Liver (tissue), 9 donors: Measurements from ENCODE around the gene TTC34. TPM values are rescaled to one million over a fixed set of nuclear protein-coding genes. Genes with fewer than 3 reads are reported as not detected.

ENCODE experiments used
- DNase-seq: peaks from one replicate; pipeline ENCODE4 v3.0.0-alpha.2; 2017; ENCODE audit warnings: low spot score
- H3K27ac ChIP-seq, 2 donors: one replicate each; pipeline ENCODE4 v1.7.0; 2013; ENCODE audit warnings: inconsistent platforms in 2 of 2, low read length in 2 of 2, control low read depth in 1 of 2, low read depth in 1 of 2, mild to moderate bottlenecking in 1 of 2
- H3K27me3 ChIP-seq, 4 donors: one replicate each; pipeline versions ENCODE4 v1.6.1 to v1.7.0; 2013; ENCODE audit warnings: low read length in 3 of 4, inconsistent platforms in 1 of 4, mild to moderate bottlenecking in 1 of 4, moderate library complexity in 1 of 4; ENCODE audit not compliant: control insufficient read depth in 4 of 4, insufficient read depth in 4 of 4
- H3K36me3 ChIP-seq, 4 donors: one replicate each; pipeline versions ENCODE4 v1.6.1 to v1.7.0; 2013; ENCODE audit warnings: low read length in 3 of 4, mild to moderate bottlenecking in 3 of 4, low read depth in 1 of 4, moderate library complexity in 1 of 4; ENCODE audit not compliant: control insufficient read depth in 4 of 4, insufficient read depth in 3 of 4
- H3K4me1 ChIP-seq, 4 donors: one replicate each; pipeline versions ENCODE4 v1.6.1 to v1.7.0; 2013; ENCODE audit warnings: low read length in 3 of 4, mild to moderate bottlenecking in 3 of 4, moderate library complexity in 1 of 4; ENCODE audit not compliant: control insufficient read depth in 4 of 4, insufficient read depth in 4 of 4
- H3K4me3 ChIP-seq, 3 donors: one replicate each; pipeline versions ENCODE4 v1.6.1 to v1.7.0; 2013; ENCODE audit warnings: low read length in 3 of 3, control low read depth in 1 of 3, low read depth in 1 of 3, mild to moderate bottlenecking in 1 of 3
- H3K9ac ChIP-seq, 2 donors: one replicate each; pipeline ENCODE4 v1.7.0; 2013; ENCODE audit warnings: low read length in 2 of 2, mild to moderate bottlenecking in 2 of 2, moderate library complexity in 2 of 2, control low read depth in 1 of 2, low read depth in 1 of 2
- H3K9me3 ChIP-seq, 4 donors: one replicate each; pipeline versions ENCODE4 v1.6.1 to v1.7.0; 2013; ENCODE audit warnings: low read length in 3 of 4; ENCODE audit not compliant: control insufficient read depth in 4 of 4
- EGR1 ChIP-seq, 2 donors: IDR thresholded peaks; 2 replicates each; pipeline ENCODE4 v1.6.1; 2016 to 2018; ENCODE audit warnings: antibody characterized with exemption in 2 of 2, low read depth in 2 of 2
- FOXA1 ChIP-seq: IDR thresholded peaks from 2 replicates; pipeline ENCODE4 v1.6.1; 2016; ENCODE audit warnings: antibody characterized with exemption
- FOXA2 ChIP-seq: IDR thresholded peaks from 2 replicates; pipeline ENCODE4 v1.6.1; 2016; ENCODE audit warnings: antibody characterized with exemption
- HNF4A ChIP-seq, 2 donors: conservative IDR thresholded peaks; 2 replicates each; pipeline ENCODE4 v1.6.1; 2016; ENCODE audit warnings: antibody characterized with exemption in 2 of 2, mild to moderate bottlenecking in 2 of 2
- JUND ChIP-seq, 2 donors: IDR thresholded peaks; 2 replicates each; pipeline ENCODE4 v1.6.1; 2016; ENCODE audit warnings: antibody characterized with exemption in 2 of 2
- NR2F2 ChIP-seq: IDR thresholded peaks from 2 replicates; pipeline ENCODE4 v1.6.1; 2016; ENCODE audit warnings: antibody characterized with exemption
- RAD21 ChIP-seq, 2 donors: IDR thresholded peaks; 2 replicates each; pipeline ENCODE4 v1.6.1; 2016; ENCODE audit warnings: antibody characterized with exemption in 2 of 2, mild to moderate bottlenecking in 2 of 2
- SP1 ChIP-seq: IDR thresholded peaks from 2 replicates; pipeline ENCODE4 v1.6.1; 2018; ENCODE audit warnings: antibody characterized with exemption, mild to moderate bottlenecking
- TAF1 ChIP-seq: conservative IDR thresholded peaks from 2 replicates; pipeline ENCODE4 v1.6.1; 2016; ENCODE audit warnings: antibody characterized with exemption, mild to moderate bottlenecking
- YY1 ChIP-seq: IDR thresholded peaks from 2 replicates; pipeline ENCODE4 v1.6.1; 2016; ENCODE audit warnings: antibody characterized with exemption, mild to moderate bottlenecking
- WGBS: extraction: QIAGEN DNeasy Blood & Tissue Kit; methylation state at CpG from one replicate; pipeline ENCODE4 v1.1.7; 2013; 5-methylcytosine and 5-hydroxymethylcytosine counted together
- polyA plus RNA-seq, 2 donors: library from polyadenylated mRNA; stranded (reverse) in 1 of 2; unstranded in 1 of 2; fragments of 200-250 nt in 1 of 2; fragments of >200 nt in 1 of 2; fragmentation: Nextera tagmentation in 1 of 2; extraction: Ambion mirVana in 1 of 2; gene quantifications; one replicate each; pipeline versions ENCODE4 v1.2.1 to v1.2.3, GENCODE V29; 2013 to 2015
- total RNA-seq, 2 donors: library from RNA; depleted of rRNA; stranded (reverse); fragments of >200 nt; gene quantifications; one replicate each; pipeline ENCODE4 v1.2.3, GENCODE V29; 2014
- TF ChIP-seq, protein P1 (sequence below): fragments of 150-350 bp; IDR thresholded peaks from 2 replicates; pipeline ENCODE4 v1.5.1; 2017; ENCODE audit warnings: improper control_type of control experiment, low read depth, low read length; ENCODE audit not compliant: missing input control
- TF ChIP-seq, protein P2 (sequence below): IDR thresholded peaks from 2 replicates; pipeline ENCODE4 v1.6.1; 2016; ENCODE audit warnings: antibody characterized with exemption
- TF ChIP-seq, protein P3 (sequence below): IDR thresholded peaks from 2 replicates; pipeline ENCODE4 v1.6.1; 2016; ENCODE audit warnings: antibody characterized with exemption, mild to moderate bottlenecking
- TF ChIP-seq, protein P4 (sequence below): IDR thresholded peaks from 2 replicates; pipeline ENCODE4 v1.6.1; 2016; ENCODE audit warnings: antibody characterized with exemption
- TF ChIP-seq, protein P5 (sequence below): IDR thresholded peaks from 2 replicates; pipeline ENCODE4 v1.6.1; 2016; ENCODE audit warnings: antibody characterized with exemption
- donor health status: healthy.
- donor health status: healthy.
- donor health status: healthy.
- donor health status: healthy.
- donor health status: healthy.

Gene TTC34
- total and polyA plus RNA-seq, 4 donors = 0.01 to 0.25 (median 0.08) TPM; not detected in 1

DNA sequence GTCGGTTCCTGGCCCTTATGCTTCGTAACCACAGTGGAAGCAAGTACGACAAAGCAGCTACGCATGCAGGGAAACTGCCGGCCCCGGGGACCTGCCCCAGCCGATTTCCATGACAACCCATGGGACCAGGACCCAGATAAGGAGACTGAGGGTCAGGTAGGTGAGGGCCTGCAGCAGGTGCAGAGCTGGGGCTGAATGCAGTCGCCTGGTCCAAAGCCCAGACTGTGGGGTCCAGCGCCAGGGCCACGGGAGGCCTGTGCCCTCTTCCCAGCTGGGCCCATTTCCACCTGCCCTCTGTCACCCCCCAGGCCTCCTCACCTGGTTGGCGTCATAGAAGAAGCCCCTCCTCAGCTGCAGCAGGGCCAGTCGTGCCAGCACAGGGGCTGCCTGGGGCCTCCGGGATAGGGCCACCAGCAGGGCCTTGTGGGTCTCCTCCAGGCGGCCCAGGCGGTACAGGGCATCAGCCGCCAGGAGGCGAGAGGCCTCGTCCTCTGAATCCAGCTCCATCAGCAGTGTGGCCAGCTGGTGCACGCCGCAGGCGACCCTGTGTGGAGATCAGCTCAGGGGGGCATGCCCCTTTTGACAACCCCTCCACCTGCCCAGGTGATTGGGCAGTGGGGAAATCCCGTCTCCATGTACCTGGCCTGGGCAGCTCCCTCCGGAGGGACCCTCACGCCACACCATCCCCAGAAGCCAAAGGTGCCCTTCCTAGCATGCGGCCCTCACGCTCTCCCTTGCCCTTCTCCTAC, 14.2 kb downstream of the TTC34 start:
- WGBS = 68% methylated on average over 26 of the region's 26 CpGs
- TF ChIP-seq HNF4A (conservative IDR thresholded peaks at IDR 0.05) (no peak), RAD21 (IDR thresholded peaks at IDR 0.05) (no peak), SP1 (no peak), TAF1 (no peak), EGR1 (IDR thresholded peaks at IDR 0.05; ENCODE audit: low read depth in 2 of 2) (no peak), FOXA1 (no peak), NR2F2 (no peak), JUND (IDR thresholded peaks at IDR 0.05) (no peak)
- TF ChIP-seq, protein P1, sequence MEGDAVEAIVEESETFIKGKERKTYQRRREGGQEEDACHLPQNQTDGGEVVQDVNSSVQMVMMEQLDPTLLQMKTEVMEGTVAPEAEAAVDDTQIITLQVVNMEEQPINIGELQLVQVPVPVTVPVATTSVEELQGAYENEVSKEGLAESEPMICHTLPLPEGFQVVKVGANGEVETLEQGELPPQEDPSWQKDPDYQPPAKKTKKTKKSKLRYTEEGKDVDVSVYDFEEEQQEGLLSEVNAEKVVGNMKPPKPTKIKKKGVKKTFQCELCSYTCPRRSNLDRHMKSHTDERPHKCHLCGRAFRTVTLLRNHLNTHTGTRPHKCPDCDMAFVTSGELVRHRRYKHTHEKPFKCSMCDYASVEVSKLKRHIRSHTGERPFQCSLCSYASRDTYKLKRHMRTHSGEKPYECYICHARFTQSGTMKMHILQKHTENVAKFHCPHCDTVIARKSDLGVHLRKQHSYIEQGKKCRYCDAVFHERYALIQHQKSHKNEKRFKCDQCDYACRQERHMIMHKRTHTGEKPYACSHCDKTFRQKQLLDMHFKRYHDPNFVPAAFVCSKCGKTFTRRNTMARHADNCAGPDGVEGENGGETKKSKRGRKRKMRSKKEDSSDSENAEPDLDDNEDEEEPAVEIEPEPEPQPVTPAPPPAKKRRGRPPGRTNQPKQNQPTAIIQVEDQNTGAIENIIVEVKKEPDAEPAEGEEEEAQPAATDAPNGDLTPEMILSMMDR = no peak
- TF ChIP-seq, protein P2, sequence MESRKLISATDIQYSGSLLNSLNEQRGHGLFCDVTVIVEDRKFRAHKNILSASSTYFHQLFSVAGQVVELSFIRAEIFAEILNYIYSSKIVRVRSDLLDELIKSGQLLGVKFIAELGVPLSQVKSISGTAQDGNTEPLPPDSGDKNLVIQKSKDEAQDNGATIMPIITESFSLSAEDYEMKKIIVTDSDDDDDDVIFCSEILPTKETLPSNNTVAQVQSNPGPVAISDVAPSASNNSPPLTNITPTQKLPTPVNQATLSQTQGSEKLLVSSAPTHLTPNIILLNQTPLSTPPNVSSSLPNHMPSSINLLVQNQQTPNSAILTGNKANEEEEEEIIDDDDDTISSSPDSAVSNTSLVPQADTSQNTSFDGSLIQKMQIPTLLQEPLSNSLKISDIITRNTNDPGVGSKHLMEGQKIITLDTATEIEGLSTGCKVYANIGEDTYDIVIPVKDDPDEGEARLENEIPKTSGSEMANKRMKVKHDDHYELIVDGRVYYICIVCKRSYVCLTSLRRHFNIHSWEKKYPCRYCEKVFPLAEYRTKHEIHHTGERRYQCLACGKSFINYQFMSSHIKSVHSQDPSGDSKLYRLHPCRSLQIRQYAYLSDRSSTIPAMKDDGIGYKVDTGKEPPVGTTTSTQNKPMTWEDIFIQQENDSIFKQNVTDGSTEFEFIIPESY = no peak
- H3K27me3 ChIP-seq = peaks cover 0 to 11% (median 4%) of the 10 kb centered on the region in 4 donors

DNA sequence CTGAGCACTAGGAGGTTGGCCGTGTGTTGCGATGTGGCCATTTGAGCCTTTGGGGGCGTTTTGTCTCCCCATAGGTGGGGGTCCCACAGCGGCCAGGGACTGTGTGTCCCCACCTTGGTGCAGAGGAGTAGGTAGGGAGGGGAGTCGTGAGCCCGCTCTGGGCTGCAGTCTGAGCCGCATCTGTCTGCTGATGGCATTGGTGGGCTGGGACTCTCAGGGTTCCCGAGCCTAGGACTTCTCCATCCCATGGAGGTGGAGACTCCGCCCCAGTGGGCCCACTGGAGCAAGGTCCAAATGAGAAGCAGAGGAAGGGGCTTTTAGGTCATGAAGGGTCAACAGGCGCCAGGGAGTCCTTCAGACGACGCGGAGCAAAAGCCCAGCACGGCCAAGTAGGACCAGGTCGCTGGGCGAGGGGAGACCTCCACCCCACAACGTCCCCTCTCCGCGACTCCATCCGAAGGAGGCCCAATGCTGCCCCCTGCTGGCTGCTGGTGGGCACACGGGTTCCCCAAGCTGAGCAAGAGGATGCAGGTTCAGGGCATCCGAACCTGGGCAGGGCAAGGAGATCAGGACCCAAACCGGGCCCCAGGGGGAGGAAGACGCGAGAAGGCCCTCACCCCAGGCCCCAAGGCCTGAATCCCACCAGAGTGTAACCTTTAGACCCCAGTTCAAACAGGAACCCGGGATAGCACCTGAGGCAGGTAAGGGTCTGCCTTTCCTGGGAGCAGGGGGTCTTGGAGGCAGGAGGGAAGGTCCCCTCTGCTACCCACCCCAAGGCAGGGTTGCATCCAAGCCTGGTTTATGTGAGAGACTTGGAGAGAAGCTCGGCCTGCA, 14.9 kb downstream of the TTC34 start:
- Histone ChIP-seq H3K9me3 (peaks cover 0 to 6% (median 4%) of the 10 kb centered on the region in 4 donors), H3K4me1 (no peaks in the 10 kb centered on the region), H3K36me3 (no peaks in the 10 kb centered on the region), H3K27me3 (peaks cover 0 to 11% (median 3%) of the 10 kb centered on the region in 4 donors), H3K9ac (no peak overlapping the region), H3K27ac (no peak overlapping the region), H3K4me3 (no peak overlapping the region)
- WGBS = 31% methylated on average over 27 of the region's 27 CpGs
- TF ChIP-seq EGR1 (IDR thresholded peaks at IDR 0.05; ENCODE audit: low read depth in 2 of 2) = no peak
- TF ChIP-seq FOXA2 = no peak
- no peak for TF ChIP-seq JUND (IDR thresholded peaks at IDR 0.05)
- TF ChIP-seq TAF1 = no peak
- TF ChIP-seq RAD21 (IDR thresholded peaks at IDR 0.05) = peak; percentile 60 to 72
- TF ChIP-seq, protein P3, sequence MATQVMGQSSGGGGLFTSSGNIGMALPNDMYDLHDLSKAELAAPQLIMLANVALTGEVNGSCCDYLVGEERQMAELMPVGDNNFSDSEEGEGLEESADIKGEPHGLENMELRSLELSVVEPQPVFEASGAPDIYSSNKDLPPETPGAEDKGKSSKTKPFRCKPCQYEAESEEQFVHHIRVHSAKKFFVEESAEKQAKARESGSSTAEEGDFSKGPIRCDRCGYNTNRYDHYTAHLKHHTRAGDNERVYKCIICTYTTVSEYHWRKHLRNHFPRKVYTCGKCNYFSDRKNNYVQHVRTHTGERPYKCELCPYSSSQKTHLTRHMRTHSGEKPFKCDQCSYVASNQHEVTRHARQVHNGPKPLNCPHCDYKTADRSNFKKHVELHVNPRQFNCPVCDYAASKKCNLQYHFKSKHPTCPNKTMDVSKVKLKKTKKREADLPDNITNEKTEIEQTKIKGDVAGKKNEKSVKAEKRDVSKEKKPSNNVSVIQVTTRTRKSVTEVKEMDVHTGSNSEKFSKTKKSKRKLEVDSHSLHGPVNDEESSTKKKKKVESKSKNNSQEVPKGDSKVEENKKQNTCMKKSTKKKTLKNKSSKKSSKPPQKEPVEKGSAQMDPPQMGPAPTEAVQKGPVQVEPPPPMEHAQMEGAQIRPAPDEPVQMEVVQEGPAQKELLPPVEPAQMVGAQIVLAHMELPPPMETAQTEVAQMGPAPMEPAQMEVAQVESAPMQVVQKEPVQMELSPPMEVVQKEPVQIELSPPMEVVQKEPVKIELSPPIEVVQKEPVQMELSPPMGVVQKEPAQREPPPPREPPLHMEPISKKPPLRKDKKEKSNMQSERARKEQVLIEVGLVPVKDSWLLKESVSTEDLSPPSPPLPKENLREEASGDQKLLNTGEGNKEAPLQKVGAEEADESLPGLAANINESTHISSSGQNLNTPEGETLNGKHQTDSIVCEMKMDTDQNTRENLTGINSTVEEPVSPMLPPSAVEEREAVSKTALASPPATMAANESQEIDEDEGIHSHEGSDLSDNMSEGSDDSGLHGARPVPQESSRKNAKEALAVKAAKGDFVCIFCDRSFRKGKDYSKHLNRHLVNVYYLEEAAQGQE = no peak
- TF ChIP-seq HNF4A (conservative IDR thresholded peaks at IDR 0.05) = no peak
- TF ChIP-seq FOXA1 = no peak
- TF ChIP-seq, protein P4, sequence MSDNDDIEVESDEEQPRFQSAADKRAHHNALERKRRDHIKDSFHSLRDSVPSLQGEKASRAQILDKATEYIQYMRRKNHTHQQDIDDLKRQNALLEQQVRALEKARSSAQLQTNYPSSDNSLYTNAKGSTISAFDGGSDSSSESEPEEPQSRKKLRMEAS = no peak
- TF ChIP-seq, protein P5, sequence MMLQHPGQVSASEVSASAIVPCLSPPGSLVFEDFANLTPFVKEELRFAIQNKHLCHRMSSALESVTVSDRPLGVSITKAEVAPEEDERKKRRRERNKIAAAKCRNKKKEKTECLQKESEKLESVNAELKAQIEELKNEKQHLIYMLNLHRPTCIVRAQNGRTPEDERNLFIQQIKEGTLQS = no peak
- no peak for TF ChIP-seq YY1
- TF ChIP-seq, protein P2 = no peak
- TF ChIP-seq, protein P1 = peak; percentile 63
- TF ChIP-seq SP1 = no peak
- DNase-seq = peak; percentile 70

More for the DNA sequence above, 14.2 kb downstream of the TTC34 start:
- H3K9ac ChIP-seq = no peak overlapping the region
- no peaks in the 10 kb centered on the region for H3K4me1 ChIP-seq
- H3K9me3 ChIP-seq = peaks cover 3 to 10% (median 7%) of the 10 kb centered on the region in 4 donors
- H3K27ac ChIP-seq = no peak overlapping the region
- H3K36me3 ChIP-seq = no peaks in the 10 kb centered on the region
- no peak overlapping the region for H3K4me3 ChIP-seq
- no peak for DNase-seq
